Muscle of leg (tissue), 11 donors: ENCODE data around the gene SLC39A11. TPM values are rescaled to one million over a fixed set of nuclear protein-coding genes. Genes with fewer than 3 reads are reported as not detected.
"Not testable (repeated sequence)": the region's sequence is repeated elsewhere in the genome, so short reads cannot be mapped to it uniquely, and the experiment has no call there.

ENCODE experiments used
- DNase-seq: peaks from one replicate; pipeline ENCODE4 v3.0.0; 2013
- H3K27ac ChIP-seq: one replicate; pipeline ENCODE4 v1.5.1; 2013; ENCODE audit warnings: mild to moderate bottlenecking, low read length, control low read depth
- H3K27me3 ChIP-seq: one replicate; pipeline ENCODE4 v1.6.1; 2013; ENCODE audit warnings: low read length; ENCODE audit not compliant: control insufficient read depth, insufficient read depth
- H3K36me3 ChIP-seq: one replicate; pipeline ENCODE4 v1.6.1; 2013; ENCODE audit warnings: low read length; ENCODE audit not compliant: control insufficient read depth, insufficient read depth
- H3K4me1 ChIP-seq: one replicate; pipeline ENCODE4 v1.6.1; 2013; ENCODE audit warnings: low read length; ENCODE audit not compliant: control insufficient read depth, insufficient read depth
- H3K4me3 ChIP-seq: one replicate; pipeline ENCODE4 v1.5.1; 2013; ENCODE audit warnings: low read length, control low read depth
- H3K9me3 ChIP-seq: replicated peaks from 2 replicates; pipeline ENCODE4 v1.6.1; 2013; ENCODE audit warnings: low read depth, low read length; ENCODE audit not compliant: control insufficient read depth
- WGBS: methylation state at CpG from one replicate; pipeline ENCODE4 v1.1.5; 2013; ENCODE audit warnings: missing lambda C conversion rate; ENCODE audit not compliant: insufficient coverage; 5-methylcytosine and 5-hydroxymethylcytosine counted together
- polyA plus RNA-seq, 8 donors: library from polyadenylated mRNA; unstranded; fragments of 120-200 nt; gene quantifications; one replicate each; pipeline versions ENCODE4 v1.2.1 to v1.2.3, GENCODE V29; 2013; ENCODE audit warnings: inconsistent platforms in 1 of 8, low replicate concordance in 1 of 8; ENCODE audit not compliant: insufficient read length in 8 of 8, insufficient read depth in 1 of 8
- total RNA-seq: library from RNA; stranded (reverse); fragments of 120-200 nt; gene quantifications from one replicate; pipeline ENCODE4 v1.2.4, GENCODE V29; 2013

The SLC39A11 gene
- total and polyA plus RNA-seq, 9 donors, result 8.7 to 13.6 (median 10.0) TPM

GRCh38 chr17:72643575-72644216 lies 448.8 kb downstream of the SLC39A11 start:
- H3K27ac ChIP-seq, result no peak overlapping the region
- no peaks in the 10 kb centered on the region for H3K4me1 ChIP-seq
- 75% methylated on average over 1 of the region's 4 CpGs for WGBS
- H3K9me3 ChIP-seq, result no peaks in the 10 kb centered on the region
- DNase-seq, result no peak
- peaks cover 16% of the 10 kb centered on the region for H3K27me3 ChIP-seq
- H3K36me3 ChIP-seq, result no peaks in the 10 kb centered on the region
- H3K4me3 ChIP-seq, result no peak overlapping the region

GRCh38 chr17:72642720-72643119 lies 449.8 kb downstream of the SLC39A11 start:
- peaks cover 18% of the 10 kb centered on the region for H3K27me3 ChIP-seq
- 100% methylated on average over 3 of the region's 7 CpGs for WGBS
- no peak for DNase-seq
- H3K9me3 ChIP-seq, result no peaks in the 10 kb centered on the region
- no peaks in the 10 kb centered on the region for H3K4me1 ChIP-seq
- no peak overlapping the region for H3K27ac ChIP-seq
- no peaks in the 10 kb centered on the region for H3K36me3 ChIP-seq
- H3K4me3 ChIP-seq, result no peak overlapping the region

GRCh38 chr17:72640415-72641165 lies 451.9 kb downstream of the SLC39A11 start:
- H3K27me3 ChIP-seq, result peaks cover 19% of the 10 kb centered on the region
- H3K4me1 ChIP-seq, result no peaks in the 10 kb centered on the region
- H3K36me3 ChIP-seq, result no peaks in the 10 kb centered on the region
- H3K27ac ChIP-seq, result no peak overlapping the region
- no peak for DNase-seq
- H3K4me3 ChIP-seq, result no peak overlapping the region
- no peaks in the 10 kb centered on the region for H3K9me3 ChIP-seq
- WGBS, result 22% methylated on average over 48 of the region's 61 CpGs

GRCh38 chr17:72639711-72640110 lies 452.8 kb downstream of the SLC39A11 start:
- Histone ChIP-seq H3K4me3 (no peak overlapping the region), H3K36me3 (no peaks in the 10 kb centered on the region), H3K9me3 (no peaks in the 10 kb centered on the region), H3K27me3 (peaks cover 22% of the 10 kb centered on the region), H3K4me1 (no peaks in the 10 kb centered on the region), H3K27ac (no peak overlapping the region)
- 100% methylated on average over 5 of the region's 7 CpGs for WGBS
- no peak for DNase-seq

- not testable (repeated sequence) for H3K36me3 ChIP-seq, H3K4me1 ChIP-seq, H3K9me3 ChIP-seq, H3K4me3 ChIP-seq, DNase-seq, H3K27ac ChIP-seq
- peaks cover 22% of the 10 kb centered on the region for H3K27me3 ChIP-seq
- WGBS, result 100% methylated on average over 1 of the region's 3 CpGs
Measured at GRCh38 chr17:72638932-72639331, 453.6 kb downstream of the SLC39A11 start.

GRCh38 chr17:72635034-72635635 lies 457.4 kb downstream of the SLC39A11 start:
- no peaks in the 10 kb centered on the region for H3K9me3 ChIP-seq
- 57% methylated on average over 5 of the region's 14 CpGs for WGBS
- no peaks in the 10 kb centered on the region for H3K36me3 ChIP-seq
- no peak overlapping the region for H3K4me3 ChIP-seq
- no peak for DNase-seq
- peaks cover 17% of the 10 kb centered on the region for H3K27me3 ChIP-seq
- no peak overlapping the region for H3K27ac ChIP-seq
- no peaks in the 10 kb centered on the region for H3K4me1 ChIP-seq

- H3K27me3 ChIP-seq, result peaks cover 12% of the 10 kb centered on the region
- no peak for DNase-seq
- no peaks in the 10 kb centered on the region for H3K36me3 ChIP-seq
- no peak overlapping the region for H3K4me3 ChIP-seq
- no peaks in the 10 kb centered on the region for H3K4me1 ChIP-seq
- WGBS, result 80% methylated on average over 5 of the region's 7 CpGs
- no peak overlapping the region for H3K27ac ChIP-seq
- H3K9me3 ChIP-seq, result no peaks in the 10 kb centered on the region
Measured at GRCh38 chr17:72634621-72635020, 457.9 kb downstream of the SLC39A11 start.

- H3K9me3 ChIP-seq, result peaks cover 5% of the 10 kb centered on the region
- no peak overlapping the region for H3K4me3 ChIP-seq
- peak; percentile 86 for DNase-seq
- peaks cover 5% of the 10 kb centered on the region for H3K27me3 ChIP-seq
- 59% methylated on average over 8 of the region's 22 CpGs for WGBS
- no peaks in the 10 kb centered on the region for H3K36me3 ChIP-seq
- no peak overlapping the region for H3K27ac ChIP-seq
- H3K4me1 ChIP-seq, result no peaks in the 10 kb centered on the region
Measured at GRCh38 chr17:72631949-72632684, 460.4 kb downstream of the SLC39A11 start.

- DNase-seq, result no peak
- Histone ChIP-seq H3K36me3 (no peaks in the 10 kb centered on the region), H3K4me1 (no peaks in the 10 kb centered on the region), H3K27ac (no peak overlapping the region), H3K9me3 (peaks cover 5% of the 10 kb centered on the region), H3K4me3 (no peak overlapping the region), H3K27me3 (peaks cover 5% of the 10 kb centered on the region)
- WGBS, result 62% methylated on average over 9 of the region's 9 CpGs
Measured at GRCh38 chr17:72631568-72631948, 460.9 kb downstream of the SLC39A11 start.

- H3K9me3 ChIP-seq, result peaks cover 5% of the 10 kb centered on the region
- H3K27ac ChIP-seq, result no peak overlapping the region
- H3K4me1 ChIP-seq, result no peaks in the 10 kb centered on the region
Measured at GRCh38 chr17:72624652-72625051, 467.8 kb downstream of the SLC39A11 start.

More at GRCh38 chr17:72624652-72625051, 467.8 kb downstream of the SLC39A11 start:
- DNase-seq, result no peak
- peaks cover 26% of the 10 kb centered on the region for H3K27me3 ChIP-seq
- H3K36me3 ChIP-seq, result no peaks in the 10 kb centered on the region
- H3K4me3 ChIP-seq, result no peak overlapping the region
